ENCODE results near the gene FRS2.

The FRS2 gene

DNA sequence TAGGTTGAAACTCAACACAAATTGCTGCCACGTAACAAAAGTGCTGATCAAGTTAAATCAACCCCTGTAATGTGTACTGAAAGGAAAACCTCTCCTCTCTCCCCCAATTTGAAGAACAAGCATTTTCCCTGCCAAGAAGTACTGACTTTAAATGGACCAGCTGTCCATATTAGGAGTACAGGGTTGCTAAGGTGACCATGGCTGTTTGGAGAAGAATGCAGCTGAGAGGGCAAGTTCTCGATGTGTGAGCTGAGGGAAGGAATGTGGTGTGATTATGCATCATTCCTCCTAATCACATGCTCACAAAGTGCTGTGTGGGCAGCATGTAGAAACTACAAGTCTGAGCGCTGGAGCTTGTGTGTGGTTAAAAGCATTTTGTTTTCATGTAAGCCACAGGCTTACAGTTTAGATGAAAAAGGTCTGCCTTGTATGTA is 64.2 kb downstream of the FRS2 start:
- DNase-seq = no peak

DNA sequence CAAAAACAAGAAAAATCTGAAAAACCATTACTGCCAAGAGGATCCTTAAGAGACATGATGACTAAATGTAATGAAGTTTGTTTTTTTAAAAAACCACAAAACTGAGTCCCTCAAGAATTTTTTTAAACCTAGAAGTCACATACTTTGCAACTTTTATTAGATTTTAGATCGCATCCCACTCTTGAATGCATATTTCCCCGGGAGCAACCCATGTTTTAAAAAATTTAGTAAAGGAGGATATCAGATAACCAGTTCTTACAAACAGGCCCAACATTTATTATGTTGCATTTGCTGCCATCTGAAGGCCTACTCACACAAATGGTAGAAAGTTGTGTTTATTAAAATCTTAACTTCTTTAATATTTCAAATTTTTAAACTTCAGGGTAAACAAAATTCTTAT is 70.8 kb downstream of the FRS2 start:
- DNase-seq = no peak

DNA sequence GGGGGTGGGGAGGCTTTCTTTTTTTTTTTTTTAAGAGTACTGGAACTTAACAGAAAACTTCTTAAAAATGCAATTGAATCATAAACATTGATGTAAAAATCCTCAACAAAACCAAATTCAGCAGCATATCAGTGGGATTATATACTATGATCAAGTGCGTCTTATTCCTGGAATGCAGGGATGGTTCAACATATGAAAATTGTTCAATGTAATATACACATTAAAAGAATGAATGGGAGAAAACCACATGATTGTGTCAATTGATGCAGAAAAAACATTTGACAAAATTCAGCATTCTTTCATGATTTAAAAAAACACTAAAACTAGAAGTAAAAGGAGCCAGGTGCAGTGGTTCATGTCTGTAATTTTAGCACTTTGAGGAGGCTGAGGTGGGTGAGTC is 73.9 kb downstream of the FRS2 start:
- no peak for DNase-seq

DNA sequence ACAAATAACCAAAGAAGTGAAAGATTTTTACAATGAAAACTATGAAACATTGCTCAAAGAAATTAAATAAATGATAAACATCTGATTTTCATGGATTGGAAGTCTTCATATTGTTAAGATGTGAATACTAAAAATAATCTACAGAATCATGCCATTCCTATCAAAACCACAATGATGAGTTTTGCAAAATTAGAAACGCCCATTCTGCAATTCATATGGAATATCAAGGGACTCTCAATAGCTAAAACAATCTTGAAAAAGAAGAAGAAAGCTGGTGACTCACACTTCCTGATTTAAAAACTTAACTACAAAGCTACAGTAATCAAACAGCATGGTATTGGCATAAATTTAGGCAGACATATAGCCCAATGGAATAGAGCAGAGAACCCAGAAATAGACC is 74.9 kb downstream of the FRS2 start:
- DNase-seq = no peak

DNA sequence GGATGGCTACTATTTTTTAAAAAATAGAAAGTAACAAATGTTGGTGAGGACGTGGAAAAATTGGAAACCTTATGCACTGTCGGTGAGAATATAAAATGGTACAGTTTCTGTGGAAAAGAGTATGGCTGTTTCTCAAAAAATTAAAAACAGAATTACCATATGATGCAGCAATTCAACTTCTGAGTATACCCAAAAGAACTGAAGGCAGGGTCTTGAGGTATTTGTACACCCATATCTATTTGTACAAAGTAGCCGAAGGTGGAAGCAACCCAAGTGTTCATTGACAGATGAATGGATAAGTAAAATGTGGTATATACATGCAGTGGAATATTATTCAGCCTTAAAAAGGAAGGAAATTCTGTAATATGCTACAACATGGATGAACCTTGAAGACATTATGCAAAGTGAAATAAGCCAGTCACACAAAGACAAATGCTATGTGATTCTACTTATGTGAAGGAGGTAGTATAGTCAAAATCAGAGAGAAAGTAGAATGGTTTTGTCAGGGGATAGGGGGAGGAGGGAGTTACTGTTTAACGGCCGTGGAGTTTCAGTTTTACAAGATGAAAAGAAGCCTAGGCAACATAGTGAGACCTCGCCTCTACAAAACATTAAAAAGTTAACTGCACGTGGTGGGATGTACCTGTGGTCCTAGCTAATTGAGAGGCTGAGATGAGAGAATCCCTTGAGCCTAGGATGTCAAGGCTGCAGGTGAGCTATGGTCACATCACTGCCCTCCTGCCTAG is 76.7 kb downstream of the FRS2 start:
- DNase-seq = no peak

DNA sequence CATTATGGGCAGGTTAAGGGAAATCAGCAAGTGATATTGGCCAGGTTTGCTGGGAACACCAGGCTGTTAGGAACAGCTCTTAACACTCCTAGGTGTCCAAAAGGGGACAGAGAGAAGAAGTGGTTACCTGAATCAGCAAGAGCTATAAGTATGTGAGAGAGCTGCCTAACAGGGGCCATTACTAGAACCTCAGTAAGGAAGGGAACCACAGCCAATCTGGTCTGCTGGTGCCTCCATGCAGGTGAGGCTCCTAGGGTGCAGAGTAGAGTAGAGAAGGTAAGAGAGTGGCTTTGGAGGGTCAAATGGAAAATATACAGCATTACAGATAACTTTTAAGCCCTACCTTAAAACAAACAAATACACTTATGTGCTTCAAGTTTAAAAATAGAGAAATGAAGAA is 78.5 kb downstream of the FRS2 start:
- DNase-seq = no peak

DNA sequence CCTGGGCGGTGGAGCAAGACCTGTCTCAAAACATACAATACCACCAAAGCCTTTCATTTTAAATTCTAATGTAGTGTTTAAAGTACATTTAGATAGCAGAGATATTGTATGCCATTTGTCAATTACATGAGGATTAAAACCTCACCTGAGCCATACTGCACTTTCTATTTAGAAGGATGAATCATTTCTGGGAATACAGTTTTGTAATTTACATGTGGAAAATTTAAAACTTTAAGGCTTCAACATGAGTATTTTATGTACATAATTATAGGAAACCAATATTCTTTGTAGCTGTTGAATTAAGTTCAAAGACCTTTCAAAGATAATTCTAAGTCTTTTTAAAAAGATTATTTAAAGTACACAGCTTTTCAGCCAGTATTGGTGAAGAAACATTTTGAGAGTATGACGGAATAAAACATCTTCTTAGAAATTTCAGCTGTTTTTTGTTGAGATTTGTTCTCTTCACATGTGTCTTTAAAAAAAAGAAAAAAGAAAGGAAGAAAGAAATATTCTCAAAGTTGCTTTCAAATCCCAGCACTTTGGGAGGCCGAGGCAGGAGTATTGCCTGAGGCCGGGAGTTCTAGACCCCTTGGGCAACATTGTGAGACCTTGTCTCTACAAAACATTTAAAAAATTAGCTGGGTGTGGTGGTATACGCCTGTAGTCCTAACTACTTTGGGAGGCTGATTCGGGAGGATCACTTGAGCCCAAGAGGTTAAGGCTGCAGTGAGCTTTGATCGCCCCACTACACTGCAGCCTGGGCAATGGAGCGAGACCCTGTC is 80.6 kb downstream of the FRS2 start:
- DNase-seq = no peak

DNA sequence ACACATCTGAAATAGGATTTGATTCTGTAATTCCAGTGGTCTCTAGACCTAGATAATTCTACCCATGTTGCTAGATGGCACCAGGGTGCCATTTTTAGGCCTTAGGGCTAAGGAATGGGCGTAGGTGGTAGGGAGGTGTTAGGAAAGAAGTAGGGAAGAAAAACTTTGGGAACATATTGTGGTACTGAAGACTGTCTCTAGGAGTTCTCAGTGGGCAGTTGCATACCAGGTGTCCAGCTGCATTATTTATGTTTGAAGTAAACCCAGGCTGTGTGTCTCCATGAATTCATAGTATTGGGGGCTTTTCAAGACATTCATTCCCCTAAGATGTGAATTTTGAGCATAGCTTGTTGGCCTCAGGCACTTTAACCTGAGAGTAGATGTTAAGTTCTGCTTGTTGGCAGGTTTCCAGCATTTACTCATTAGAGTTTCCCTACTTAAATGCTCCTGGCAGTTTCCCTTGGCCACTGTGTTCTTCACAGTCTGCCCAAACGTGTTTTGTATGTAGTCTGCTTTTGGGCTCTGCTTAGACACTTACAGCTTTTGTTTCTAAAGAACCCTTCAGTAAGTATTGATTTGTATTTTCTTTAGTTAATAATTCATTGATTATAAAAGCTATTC is 83.5 kb downstream of the FRS2 start:
- DNase-seq = peak; percentile 15

DNA sequence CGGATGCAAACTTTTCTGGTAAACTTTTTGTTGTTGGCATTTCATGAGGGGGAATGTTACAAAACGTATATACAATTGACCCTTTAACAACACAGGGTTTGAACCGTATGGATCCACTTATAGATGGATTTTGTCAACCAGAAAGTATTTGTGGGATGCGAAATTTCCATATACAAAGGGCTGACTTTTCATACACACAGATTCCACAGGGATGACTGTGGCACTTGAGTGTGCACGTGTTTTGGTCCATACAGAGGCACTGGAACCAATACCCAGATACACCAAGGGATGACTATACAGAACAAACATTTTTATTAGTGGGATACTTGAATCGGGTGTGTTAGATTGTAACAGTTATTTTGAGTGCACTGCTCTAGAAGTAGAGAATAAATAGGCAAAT is 85.3 kb downstream of the FRS2 start:
- no peak for DNase-seq

DNA sequence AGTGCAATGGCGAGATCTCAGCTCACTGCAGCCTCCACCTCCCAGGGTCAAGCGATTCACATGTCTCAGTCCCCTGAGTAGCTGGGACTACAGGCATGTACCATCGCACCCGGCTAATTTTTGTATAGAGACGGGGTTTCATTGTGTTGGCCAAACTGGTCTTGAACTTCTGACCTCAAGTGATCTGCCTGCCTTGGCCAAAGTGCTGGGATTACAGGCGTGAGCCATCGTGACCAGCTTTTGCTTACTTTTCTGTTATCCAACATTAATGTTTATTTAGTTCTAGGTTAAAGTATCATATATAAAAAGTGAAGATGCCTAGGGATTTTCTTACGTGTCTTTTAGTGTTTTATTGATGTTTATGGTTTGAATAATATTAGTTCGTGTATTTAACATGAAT is 86.2 kb downstream of the FRS2 start:
- no peak for DNase-seq

DNA sequence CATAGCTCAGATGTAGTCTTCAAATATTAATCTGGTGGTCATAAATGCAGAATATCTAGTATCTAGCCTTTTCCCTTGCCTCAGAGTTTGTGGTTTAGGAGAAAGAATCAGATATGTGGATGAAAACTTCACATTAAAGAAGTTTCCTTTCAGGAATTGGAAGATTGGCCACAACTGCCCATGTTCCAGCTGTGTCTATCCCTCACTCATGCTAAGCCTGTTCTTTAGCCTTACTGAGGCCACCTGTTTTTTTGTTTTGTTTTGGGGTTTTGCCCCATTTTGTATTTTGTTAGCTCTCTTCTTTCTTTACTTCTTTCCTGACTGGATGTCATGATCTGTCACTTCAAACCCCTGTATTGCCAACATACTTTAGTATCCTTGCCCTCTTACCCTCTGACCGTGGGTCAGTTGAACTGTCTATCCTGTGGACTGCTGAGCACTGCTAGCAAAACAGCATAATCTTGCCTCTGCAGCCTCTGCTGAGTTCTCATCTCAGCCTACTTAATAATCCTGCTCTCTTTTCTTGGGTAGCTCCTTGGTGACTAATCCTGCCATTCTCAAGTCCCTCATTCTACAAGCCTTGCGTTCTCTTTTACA is 93.1 kb downstream of the FRS2 start:
- DNase-seq = no peak

DNA sequence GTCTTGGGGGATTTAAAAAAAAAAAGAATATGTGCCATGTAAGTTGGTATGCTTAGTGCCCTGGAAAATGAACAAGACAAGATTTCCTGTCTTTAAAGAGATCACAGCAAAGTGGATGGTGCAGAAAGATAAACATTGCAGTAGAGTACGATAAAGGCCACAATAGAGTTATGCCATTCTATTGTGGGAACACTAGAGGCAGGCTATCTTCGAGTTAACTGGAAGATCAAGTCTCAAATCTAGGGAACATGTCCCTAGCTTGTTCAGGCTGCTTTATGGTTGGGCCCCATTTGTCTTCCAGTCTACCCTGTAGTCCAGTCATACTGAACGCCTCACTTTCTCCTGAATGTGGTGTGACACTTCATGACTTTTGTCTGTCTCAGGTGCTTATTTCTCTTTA is 96.4 kb downstream of the FRS2 start:
- DNase-seq = no peak

DNA sequence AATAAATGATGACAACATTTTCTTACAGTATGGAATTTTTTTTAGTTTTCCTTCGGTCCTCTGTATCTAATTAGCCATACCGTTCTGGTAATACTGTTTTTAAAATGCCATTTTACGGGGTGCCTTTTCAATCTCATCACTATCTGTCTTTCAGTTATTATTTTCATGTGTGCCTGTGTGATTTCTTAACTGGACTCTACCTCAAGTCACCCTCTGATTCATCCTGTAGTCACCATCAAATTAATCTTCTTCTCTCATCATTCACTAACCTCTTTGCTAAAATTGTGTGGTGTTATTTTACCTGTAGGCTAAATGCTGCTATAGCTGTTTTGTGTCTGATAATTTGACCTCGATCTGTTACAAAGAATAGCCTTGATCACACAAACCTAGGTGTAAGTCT is 99.0 kb downstream of the FRS2 start:
- no peak for DNase-seq

DNA sequence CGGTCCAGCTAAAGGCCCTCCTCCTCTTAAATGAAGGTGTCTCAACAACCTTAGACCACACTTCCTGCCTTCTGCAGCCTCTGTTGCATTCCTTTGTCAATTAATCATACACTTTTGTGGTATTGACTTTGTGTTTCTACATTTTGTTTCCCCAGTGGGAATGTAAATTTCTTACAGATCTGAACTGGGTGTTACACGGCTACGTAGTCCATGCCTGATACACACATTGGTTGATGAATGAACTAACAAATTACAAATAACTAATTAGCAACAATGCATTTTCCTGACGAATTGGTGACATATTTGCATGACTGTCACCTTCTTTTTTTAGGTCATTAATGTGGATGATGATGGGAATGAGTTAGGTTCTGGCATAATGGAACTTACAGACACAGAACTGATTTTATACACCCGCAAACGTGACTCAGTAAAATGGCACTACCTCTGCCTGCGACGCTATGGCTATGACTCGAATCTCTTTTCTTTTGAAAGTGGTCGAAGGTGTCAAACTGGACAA is 99.9 kb downstream of the FRS2 start:
- no peak for DNase-seq

DNA sequence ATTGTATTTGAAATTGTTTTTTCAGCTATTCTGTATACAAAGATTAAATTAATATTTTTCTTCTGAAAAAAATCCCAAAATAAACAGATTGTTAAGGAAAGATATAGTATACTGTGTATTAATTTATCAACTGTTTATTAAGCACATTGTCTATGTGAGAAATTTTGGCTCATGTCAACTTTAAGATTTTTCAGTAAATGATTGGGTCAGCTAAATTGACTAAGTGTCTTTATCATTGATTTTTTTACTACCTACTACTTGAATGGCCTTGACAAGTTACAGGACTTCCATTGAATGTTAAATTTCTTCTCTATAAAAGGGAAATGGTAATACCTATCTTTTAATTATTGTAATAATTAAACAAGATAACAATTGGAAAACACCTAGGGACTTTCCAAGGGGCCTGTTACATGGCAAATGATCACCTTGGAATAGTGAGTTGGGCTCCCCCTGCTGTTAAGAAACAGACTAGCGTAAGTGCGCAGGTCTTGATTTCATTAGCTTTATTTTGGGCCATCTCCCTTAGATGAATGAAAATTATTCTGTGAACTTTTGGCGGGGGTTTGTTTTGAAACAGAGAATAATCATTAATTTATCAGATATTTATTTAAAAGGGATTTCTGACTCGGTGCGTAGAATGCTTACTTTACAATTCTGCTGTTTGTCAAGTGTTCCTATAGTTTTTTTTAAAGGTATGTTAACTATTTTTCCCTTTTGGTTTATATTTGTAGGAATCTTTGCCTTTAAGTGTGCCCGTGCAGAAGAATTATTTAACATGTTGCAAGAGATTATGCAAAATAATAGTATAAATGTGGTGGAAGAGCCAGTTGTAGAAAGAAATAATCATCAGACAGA is 100.6 kb downstream of the FRS2 start:
- DNase-seq = peak; percentile 30

DNA sequence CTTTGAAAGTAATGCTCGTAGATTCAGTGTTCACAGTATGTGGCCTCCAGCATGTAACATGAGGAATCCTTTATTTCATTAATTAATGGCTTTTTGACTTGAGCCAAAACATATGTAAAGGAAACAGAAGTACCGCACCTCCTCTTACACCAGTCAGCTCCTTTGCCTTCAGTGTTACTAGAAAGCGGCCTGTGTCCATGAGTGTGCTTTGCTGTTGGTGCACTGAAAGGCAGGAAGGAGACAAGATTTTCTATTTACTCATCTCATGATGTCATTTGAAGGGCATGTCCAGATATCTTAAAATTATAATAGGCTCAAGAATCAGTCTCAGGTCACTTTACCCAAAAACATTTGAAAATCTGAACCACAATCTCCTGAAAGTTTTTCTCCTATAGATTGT is 105.2 kb downstream of the FRS2 start:
- no peak for DNase-seq

DNA sequence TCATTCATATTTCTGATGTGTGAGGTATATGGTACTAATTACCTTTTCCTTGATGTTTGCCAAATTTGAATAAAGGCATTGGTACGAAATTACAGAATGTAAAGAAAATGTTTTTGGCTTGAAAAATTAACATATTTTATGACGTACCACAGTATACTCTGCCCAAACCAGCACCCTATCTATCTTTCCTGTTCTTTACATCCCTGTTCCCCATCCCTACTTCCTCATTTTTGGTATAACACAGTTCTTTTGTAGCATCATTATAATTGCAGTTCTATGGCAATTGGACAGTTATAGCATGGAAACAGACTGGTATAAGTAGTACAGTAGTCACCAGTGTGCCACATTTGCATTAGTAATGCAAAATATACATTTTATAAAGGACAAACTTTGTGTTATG is 108.1 kb downstream of the FRS2 start:
- no peak for DNase-seq

DNA sequence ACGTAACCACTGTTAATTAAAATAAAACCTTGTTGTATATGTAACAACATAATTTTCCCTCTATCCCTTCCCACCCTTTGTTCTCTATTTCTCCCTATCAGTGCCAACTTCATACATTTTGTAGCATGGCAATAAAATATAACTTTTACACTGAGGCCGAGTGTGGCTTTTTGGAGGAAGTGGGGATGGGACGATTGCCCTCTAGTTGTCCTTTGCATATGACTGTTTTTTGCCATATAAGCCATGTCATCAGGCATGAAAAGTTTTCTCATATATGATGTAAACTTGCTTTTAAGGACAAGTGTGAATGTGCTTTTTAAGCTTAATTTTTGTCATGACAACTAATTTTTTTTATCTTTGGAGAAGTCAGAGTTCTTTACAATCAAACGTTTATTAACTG is 108.8 kb downstream of the FRS2 start:
- no peak for DNase-seq

DNA sequence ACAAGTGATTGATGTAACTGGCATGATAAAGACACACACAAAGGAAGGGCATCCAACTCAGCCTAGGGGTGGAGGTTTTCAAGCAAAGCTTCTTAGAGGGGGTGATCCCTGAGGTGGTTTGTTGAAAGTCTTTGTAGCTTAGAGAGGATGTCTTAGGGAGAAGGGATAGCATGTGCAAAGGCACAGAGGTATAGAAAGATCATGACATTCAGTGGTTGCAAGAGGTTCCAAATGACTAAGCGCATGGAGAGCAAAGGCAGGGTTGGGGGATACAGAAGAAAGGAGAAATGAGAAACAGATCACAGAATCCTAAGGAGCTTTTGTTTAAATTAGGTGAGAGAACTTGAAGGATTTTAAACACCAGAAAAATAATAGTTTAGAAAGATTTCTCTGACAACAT is 109.9 kb downstream of the FRS2 start:
- DNase-seq = no peak

DNA sequence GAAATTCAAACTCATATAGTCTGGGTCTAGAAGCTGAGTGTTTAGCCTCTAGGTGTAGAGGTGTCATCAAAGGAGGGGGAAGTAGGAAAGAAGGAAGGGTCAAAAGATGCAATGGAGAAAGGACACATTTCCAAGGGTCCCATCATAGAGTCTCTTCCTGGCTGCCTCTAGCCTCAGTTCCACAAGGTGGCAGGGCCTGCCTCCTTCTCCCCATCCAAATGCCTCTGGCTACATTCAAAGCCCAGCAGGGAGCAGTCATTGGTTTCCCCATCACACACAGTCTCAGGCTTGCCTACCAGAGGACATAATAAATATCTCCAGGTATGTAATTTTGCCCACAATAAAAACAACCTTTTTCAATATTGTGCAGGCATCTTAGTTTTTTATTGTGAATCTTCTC is 113.0 kb downstream of the FRS2 start:
- DNase-seq = no peak

DNA sequence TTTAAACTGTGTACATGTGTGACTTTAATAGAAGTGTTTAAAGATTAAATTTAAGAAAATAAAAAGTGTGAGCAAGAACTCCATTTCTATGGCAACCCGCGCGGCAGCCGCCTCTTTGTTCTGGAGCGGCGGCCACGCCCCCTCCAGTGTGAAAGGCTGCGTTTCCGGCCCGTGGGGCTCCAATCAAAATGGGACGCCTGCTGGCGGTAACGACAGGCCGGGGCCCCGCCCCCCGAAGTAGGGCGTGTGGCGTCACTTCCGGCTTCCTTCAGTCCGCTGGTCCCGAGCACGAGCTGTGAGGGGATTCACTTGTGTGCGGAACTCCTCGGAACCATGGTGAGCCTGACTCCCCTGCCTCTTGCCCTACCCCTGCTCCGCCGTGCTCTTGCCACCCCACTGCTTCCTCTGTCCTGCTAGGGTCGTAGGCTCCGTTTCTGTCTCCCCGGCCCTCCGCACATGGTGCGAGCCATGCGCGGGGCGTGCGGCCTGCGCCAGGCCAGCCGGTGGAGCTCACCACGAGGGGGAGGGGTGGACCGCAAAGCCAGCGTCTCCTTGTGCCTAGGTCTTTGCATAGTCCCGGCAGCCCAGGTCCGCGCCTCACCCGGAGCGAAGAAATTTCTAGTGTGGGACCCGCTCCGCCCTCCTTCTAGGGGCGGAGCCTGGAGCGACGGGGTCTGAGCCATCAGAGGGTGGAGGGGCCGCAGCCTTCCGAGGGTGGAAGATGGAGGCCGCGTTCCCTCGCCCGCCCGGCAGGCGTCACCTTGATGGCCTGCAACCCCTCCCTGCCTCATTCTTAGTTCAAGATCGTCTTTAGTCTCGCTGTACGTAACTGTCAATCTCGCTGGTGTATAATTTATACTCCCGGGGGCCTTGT is 115.2 kb downstream of the FRS2 start, which contains the start of gene CCT2:
Gene CCT2 (plus strand): TSS at position 271 of the 874 bp plus-strand sequence. CDS start 63 bp downstream, at position 334.
- DNase-seq = peak; percentile 97

Measured in NCI-H2107 (cell line).